Liver (tissue), 9 donors: ENCODE data around the gene LRIG1. TPM values are rescaled to one million over a fixed set of nuclear protein-coding genes. Genes with fewer than 3 reads are reported as not detected.

Experiments
- DNase-seq: peaks from one replicate; pipeline ENCODE4 v3.0.0-alpha.2; 2017; ENCODE audit warnings: low spot score
- H3K27ac ChIP-seq, 2 donors: one replicate each; pipeline ENCODE4 v1.7.0; 2013; ENCODE audit warnings: inconsistent platforms in 2 of 2, low read length in 2 of 2, control low read depth in 1 of 2, low read depth in 1 of 2, mild to moderate bottlenecking in 1 of 2
- H3K27me3 ChIP-seq, 4 donors: one replicate each; pipeline versions ENCODE4 v1.6.1 to v1.7.0; 2013; ENCODE audit warnings: low read length in 3 of 4, inconsistent platforms in 1 of 4, mild to moderate bottlenecking in 1 of 4, moderate library complexity in 1 of 4; ENCODE audit not compliant: control insufficient read depth in 4 of 4, insufficient read depth in 4 of 4
- H3K36me3 ChIP-seq, 4 donors: one replicate each; pipeline versions ENCODE4 v1.6.1 to v1.7.0; 2013; ENCODE audit warnings: low read length in 3 of 4, mild to moderate bottlenecking in 3 of 4, low read depth in 1 of 4, moderate library complexity in 1 of 4; ENCODE audit not compliant: control insufficient read depth in 4 of 4, insufficient read depth in 3 of 4
- H3K4me1 ChIP-seq, 4 donors: one replicate each; pipeline versions ENCODE4 v1.6.1 to v1.7.0; 2013; ENCODE audit warnings: low read length in 3 of 4, mild to moderate bottlenecking in 3 of 4, moderate library complexity in 1 of 4; ENCODE audit not compliant: control insufficient read depth in 4 of 4, insufficient read depth in 4 of 4
- H3K4me3 ChIP-seq, 3 donors: one replicate each; pipeline versions ENCODE4 v1.6.1 to v1.7.0; 2013; ENCODE audit warnings: low read length in 3 of 3, control low read depth in 1 of 3, low read depth in 1 of 3, mild to moderate bottlenecking in 1 of 3
- H3K9ac ChIP-seq, 2 donors: one replicate each; pipeline ENCODE4 v1.7.0; 2013; ENCODE audit warnings: low read length in 2 of 2, mild to moderate bottlenecking in 2 of 2, moderate library complexity in 2 of 2, control low read depth in 1 of 2, low read depth in 1 of 2
- H3K9me3 ChIP-seq, 4 donors: one replicate each; pipeline versions ENCODE4 v1.6.1 to v1.7.0; 2013; ENCODE audit warnings: low read length in 3 of 4; ENCODE audit not compliant: control insufficient read depth in 4 of 4
- EGR1 ChIP-seq, 2 donors: IDR thresholded peaks; 2 replicates each; pipeline ENCODE4 v1.6.1; 2016 to 2018; ENCODE audit warnings: antibody characterized with exemption in 2 of 2, low read depth in 2 of 2
- FOXA1 ChIP-seq: IDR thresholded peaks from 2 replicates; pipeline ENCODE4 v1.6.1; 2016; ENCODE audit warnings: antibody characterized with exemption
- FOXA2 ChIP-seq: IDR thresholded peaks from 2 replicates; pipeline ENCODE4 v1.6.1; 2016; ENCODE audit warnings: antibody characterized with exemption
- GABPA ChIP-seq, 2 donors: IDR thresholded peaks in 1 of 2; conservative IDR thresholded peaks in 1 of 2; 2 replicates each; pipeline ENCODE4 v1.6.1; 2016; ENCODE audit warnings: antibody characterized with exemption in 2 of 2, mild to moderate bottlenecking in 1 of 2, moderate library complexity in 1 of 2
- HNF4A ChIP-seq, 2 donors: conservative IDR thresholded peaks; 2 replicates each; pipeline ENCODE4 v1.6.1; 2016; ENCODE audit warnings: antibody characterized with exemption in 2 of 2, mild to moderate bottlenecking in 2 of 2
- HNF4G ChIP-seq: IDR thresholded peaks from 2 replicates; pipeline ENCODE4 v1.6.1; 2016; ENCODE audit warnings: antibody characterized with exemption
- JUND ChIP-seq, 2 donors: IDR thresholded peaks; 2 replicates each; pipeline ENCODE4 v1.6.1; 2016; ENCODE audit warnings: antibody characterized with exemption in 2 of 2
- MAX ChIP-seq: IDR thresholded peaks from 2 replicates; pipeline ENCODE4 v1.6.1; 2016; ENCODE audit warnings: antibody characterized with exemption
- NR2F2 ChIP-seq: IDR thresholded peaks from 2 replicates; pipeline ENCODE4 v1.6.1; 2016; ENCODE audit warnings: antibody characterized with exemption
- RAD21 ChIP-seq, 2 donors: IDR thresholded peaks; 2 replicates each; pipeline ENCODE4 v1.6.1; 2016; ENCODE audit warnings: antibody characterized with exemption in 2 of 2, mild to moderate bottlenecking in 2 of 2
- REST ChIP-seq: IDR thresholded peaks from 2 replicates; pipeline ENCODE4 v1.6.1; 2016; ENCODE audit warnings: antibody characterized with exemption, mild to moderate bottlenecking
- RXRA ChIP-seq, 2 donors: IDR thresholded peaks; 2 replicates each; pipeline ENCODE4 v1.6.1; 2017 to 2018; ENCODE audit warnings: antibody characterized with exemption in 2 of 2, mild to moderate bottlenecking in 1 of 2
- SP1 ChIP-seq: IDR thresholded peaks from 2 replicates; pipeline ENCODE4 v1.6.1; 2018; ENCODE audit warnings: antibody characterized with exemption, mild to moderate bottlenecking
- TAF1 ChIP-seq: conservative IDR thresholded peaks from 2 replicates; pipeline ENCODE4 v1.6.1; 2016; ENCODE audit warnings: antibody characterized with exemption, mild to moderate bottlenecking
- YY1 ChIP-seq: IDR thresholded peaks from 2 replicates; pipeline ENCODE4 v1.6.1; 2016; ENCODE audit warnings: antibody characterized with exemption, mild to moderate bottlenecking
- ZBTB33 ChIP-seq: IDR thresholded peaks from 2 replicates; pipeline ENCODE4 v1.6.1; 2016; ENCODE audit warnings: antibody characterized with exemption
- whole genome bisulfite sequencing: extraction: QIAGEN DNeasy Blood & Tissue Kit; methylation state at CpG from one replicate; pipeline ENCODE4 v1.1.7; 2013; 5-methylcytosine and 5-hydroxymethylcytosine counted together
- polyA plus RNA-seq, 2 donors: library from polyadenylated mRNA; stranded (reverse) in 1 of 2; unstranded in 1 of 2; fragments of 200-250 nt in 1 of 2; fragments of >200 nt in 1 of 2; fragmentation: Nextera tagmentation in 1 of 2; extraction: Ambion mirVana in 1 of 2; gene quantifications; one replicate each; pipeline versions ENCODE4 v1.2.1 to v1.2.3, GENCODE V29; 2013 to 2015
- total RNA-seq, 2 donors: library from RNA; depleted of rRNA; stranded (reverse); fragments of >200 nt; gene quantifications; one replicate each; pipeline ENCODE4 v1.2.3, GENCODE V29; 2014
- TF ChIP-seq, protein P1 (sequence below): IDR thresholded peaks from 2 replicates; pipeline ENCODE4 v1.6.1; 2016; ENCODE audit warnings: antibody characterized with exemption
- TF ChIP-seq, protein P2 (sequence below): fragments of 150-350 bp; IDR thresholded peaks from 2 replicates; pipeline ENCODE4 v1.5.1; 2017; ENCODE audit warnings: improper control_type of control experiment, low read depth, low read length; ENCODE audit not compliant: missing input control
- donor health status: healthy.
- donor health status: healthy.
- donor health status: healthy.
- donor health status: healthy.
- donor health status: healthy.

The LRIG1 gene
- total and polyA plus RNA-seq, 4 donors, result 9.4 to 48.9 (median 12.9) TPM

DNA sequence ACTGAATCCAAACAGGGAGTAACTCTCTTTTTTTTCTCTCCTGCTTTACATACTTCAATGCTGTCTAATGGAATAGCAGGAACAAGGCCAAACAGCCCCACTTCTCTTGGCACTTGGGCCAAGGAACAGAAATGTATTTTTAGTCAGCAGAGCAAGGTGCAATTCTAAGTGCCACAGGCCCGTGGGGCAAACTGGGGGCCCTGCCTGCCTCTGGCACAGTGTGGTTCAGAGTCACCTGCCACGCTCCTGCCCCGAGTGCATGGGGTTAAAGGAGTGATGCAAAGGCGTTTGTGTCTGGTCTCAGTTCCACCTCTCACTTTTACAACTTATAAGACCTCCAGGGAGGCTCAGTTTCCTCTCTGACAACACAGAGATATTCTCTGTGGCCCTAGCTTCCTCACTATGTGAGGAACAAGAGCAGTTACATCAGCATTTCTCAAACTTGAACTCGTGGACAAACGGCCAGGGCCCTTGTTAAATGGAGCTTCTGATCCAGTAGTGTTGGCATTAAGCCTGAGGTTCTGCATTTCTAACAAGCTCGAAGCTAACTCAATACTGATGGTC lies 51.3 kb downstream of the LRIG1 start:
- TF ChIP-seq SP1 (no peak), REST (no peak), RAD21 (IDR thresholded peaks at IDR 0.05) (no peak), HNF4G (no peak), TAF1 (no peak), HNF4A (conservative IDR thresholded peaks at IDR 0.05) (no peak), NR2F2 (no peak), ZBTB33 (no peak), JUND (IDR thresholded peaks at IDR 0.05) (no peak), FOXA1 (no peak), GABPA (IDR thresholded peaks at IDR 0.05 in 1 of 2, conservative IDR thresholded peaks at IDR 0.05 in 1 of 2) (no peak), FOXA2 (no peak), EGR1 (IDR thresholded peaks at IDR 0.05; ENCODE audit: low read depth in 2 of 2) (no peak), YY1 (no peak), RXRA (IDR thresholded peaks at IDR 0.05) (no peak), MAX (no peak)
- TF ChIP-seq, protein P1, sequence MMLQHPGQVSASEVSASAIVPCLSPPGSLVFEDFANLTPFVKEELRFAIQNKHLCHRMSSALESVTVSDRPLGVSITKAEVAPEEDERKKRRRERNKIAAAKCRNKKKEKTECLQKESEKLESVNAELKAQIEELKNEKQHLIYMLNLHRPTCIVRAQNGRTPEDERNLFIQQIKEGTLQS, result no peak
- TF ChIP-seq, protein P2, sequence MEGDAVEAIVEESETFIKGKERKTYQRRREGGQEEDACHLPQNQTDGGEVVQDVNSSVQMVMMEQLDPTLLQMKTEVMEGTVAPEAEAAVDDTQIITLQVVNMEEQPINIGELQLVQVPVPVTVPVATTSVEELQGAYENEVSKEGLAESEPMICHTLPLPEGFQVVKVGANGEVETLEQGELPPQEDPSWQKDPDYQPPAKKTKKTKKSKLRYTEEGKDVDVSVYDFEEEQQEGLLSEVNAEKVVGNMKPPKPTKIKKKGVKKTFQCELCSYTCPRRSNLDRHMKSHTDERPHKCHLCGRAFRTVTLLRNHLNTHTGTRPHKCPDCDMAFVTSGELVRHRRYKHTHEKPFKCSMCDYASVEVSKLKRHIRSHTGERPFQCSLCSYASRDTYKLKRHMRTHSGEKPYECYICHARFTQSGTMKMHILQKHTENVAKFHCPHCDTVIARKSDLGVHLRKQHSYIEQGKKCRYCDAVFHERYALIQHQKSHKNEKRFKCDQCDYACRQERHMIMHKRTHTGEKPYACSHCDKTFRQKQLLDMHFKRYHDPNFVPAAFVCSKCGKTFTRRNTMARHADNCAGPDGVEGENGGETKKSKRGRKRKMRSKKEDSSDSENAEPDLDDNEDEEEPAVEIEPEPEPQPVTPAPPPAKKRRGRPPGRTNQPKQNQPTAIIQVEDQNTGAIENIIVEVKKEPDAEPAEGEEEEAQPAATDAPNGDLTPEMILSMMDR, result no peak
- H3K9me3 ChIP-seq, result no peaks in the 10 kb centered on the region
- no peaks in the 10 kb centered on the region for H3K36me3 ChIP-seq
- 34% methylated on average over 7 of the region's 7 CpGs for WGBS
- peaks cover 5 to 53% (median 46%) of the 10 kb centered on the region in 4 donors for H3K4me1 ChIP-seq
- no peak overlapping the region for H3K4me3 ChIP-seq
- DNase-seq, result no peak
- no peak overlapping the region for H3K9ac ChIP-seq
- H3K27ac ChIP-seq, result no peak overlapping the region
- no peaks in the 10 kb centered on the region for H3K27me3 ChIP-seq
